K562 (cell line): ENCODE results near the gene PACSIN2. TPM values are rescaled to one million over a fixed set of nuclear protein-coding genes. Genes with fewer than 3 reads are reported as not detected.

Experiments used
- CEBPB ChIP-seq: fragments of 450-650 bp; IDR thresholded peaks from 2 replicates; pipeline ENCODE4 v1.6.1; 2016; ENCODE audit warnings: missing genetic modification characterization, missing compliant biosample characterization
- FIP1L1 ChIP-seq: fragments of 200-400 bp; formaldehyde crosslinking; IDR thresholded peaks from 2 replicates; pipeline ENCODE4 v1.6.1; 2018; ENCODE audit warnings: mild to moderate bottlenecking, low read depth, low read length; ENCODE audit not compliant: poor library complexity, severe bottlenecking
- NCOR1 ChIP-seq: fragments of 450-650 bp; IDR thresholded peaks from 2 replicates; pipeline ENCODE4 v1.6.1; 2016; ENCODE audit warnings: mild to moderate bottlenecking, moderate library complexity
- NEUROD1 ChIP-seq: fragments of 150-350 bp; IDR thresholded peaks from 2 replicates; pipeline ENCODE4 v1.6.1; 2014; ENCODE audit warnings: borderline replicate concordance, low read length, low read depth; ENCODE audit not compliant: partially characterized antibody
- SMARCA4 ChIP-seq: fragments of 450-650 bp; IDR thresholded peaks from 2 replicates; pipeline ENCODE4 v1.6.1; 2016
- SMARCE1 ChIP-seq: fragments of 450-650 bp; IDR thresholded peaks from 2 replicates; pipeline ENCODE4 v1.7.1; 2016; ENCODE audit warnings: mild to moderate bottlenecking
- SP2 ChIP-seq: IDR thresholded peaks from 2 replicates; pipeline ENCODE4 v1.6.1; 2011; ENCODE audit warnings: mild to moderate bottlenecking, low read depth, low read length, moderate library complexity; ENCODE audit not compliant: poor library complexity, severe bottlenecking; ENCODE audit errors: extremely low read depth
- TARDBP ChIP-seq: fragments of 450-650 bp; IDR thresholded peaks from 2 replicates; pipeline ENCODE4 v1.6.1; 2016
- TRIM28 ChIP-seq: fragments of 450-650 bp; IDR thresholded peaks from 2 replicates; pipeline ENCODE4 v1.6.1; 2017
- ZNF174 ChIP-seq: fragments of 250-450 bp; sonication (Bioruptor Pico); IDR thresholded peaks from 2 replicates; pipeline ENCODE4 v1.4.0; 2020; ENCODE audit warnings: mild to moderate bottlenecking
- polyA plus RNA-seq, 8 experiments: library from polyadenylated mRNA; depleted of rRNA in 4 of 8; stranded (reverse) in 5 of 8; unstranded in 3 of 8; fragments of >200 nt; fragmentation: Nextera tagmentation in 2 of 8; fragmentation: Illumina TruSeq in 1 of 8; extraction: Ambion mirVana in 2 of 8; extraction: Trizol in 1 of 8; gene quantifications; 2 replicates each; pipeline versions ENCODE4 v1.2.1 to v1.2.3, GENCODE V29; 2011 to 2014; ENCODE audit warnings: inconsistent platforms in 1 of 8, missing spikeins in 1 of 8
- total RNA-seq, 7 experiments: library from RNA; depleted of rRNA in 6 of 7; stranded (reverse); fragments of >200 nt in 6 of 7; fragmentation: Illumina TruSeq in 2 of 7; extraction: Trizol in 2 of 7; gene quantifications; 2 replicates each; pipeline versions ENCODE4 v1.2.1 to v1.2.3, GENCODE V29; 2011 to 2021; ENCODE audit warnings: low replicate concordance in 1 of 7
- TF ChIP-seq, protein P1 (sequence below): fragments of 450-650 bp; formaldehyde crosslinking; IDR thresholded peaks from 2 replicates; pipeline ENCODE4 v1.4.0; 2022; ENCODE audit warnings: missing genetic modification characterization
- TF ChIP-seq, protein P2 (sequence below): sonication (generic); formaldehyde crosslinking; IDR thresholded peaks from 2 replicates; pipeline ENCODE4 v1.8.0; 2023; ENCODE audit warnings: mild to moderate bottlenecking, missing genetic modification reagents
- TF ChIP-seq, protein P3 (sequence below), 2 experiments: fragments of 450-650 bp in 1 of 2; IDR thresholded peaks; 2 replicates each; pipeline ENCODE4 v1.6.1; 2011 to 2017; ENCODE audit warnings: low read depth in 2 of 2, antibody characterized with exemption in 1 of 2, borderline replicate concordance in 1 of 2, low read length in 1 of 2, mild to moderate bottlenecking in 1 of 2, mixed read lengths in 1 of 2; ENCODE audit not compliant: control insufficient read depth in 1 of 2

PACSIN2 gene
- total and polyA plus RNA-seq, 9 of the 15 experiments (the other 6 are each of a cell fraction or from before 2014, with no cell fraction given), result 0.45 to 45.1 (median 23.9) TPM

DNA sequence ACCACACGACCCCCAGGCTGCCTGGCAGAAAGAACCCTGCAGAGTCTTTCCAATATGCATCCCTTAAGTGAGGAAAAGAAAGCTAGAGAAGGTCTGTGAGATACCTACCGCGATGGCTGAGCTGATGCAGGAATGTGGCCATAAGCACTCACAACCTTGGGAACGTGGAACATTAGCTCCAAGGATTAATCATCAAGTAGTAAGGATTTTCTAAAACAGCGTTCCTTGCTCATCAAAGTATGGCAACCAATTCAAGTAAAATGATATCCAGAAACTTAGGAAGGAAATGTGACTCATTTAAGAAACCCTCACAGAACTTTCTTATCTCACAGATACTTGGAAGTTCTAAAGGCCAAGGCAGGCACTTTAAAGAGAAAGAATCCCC, 12.8 kb downstream of the PACSIN2 start (continued):
- TF ChIP-seq SP2 (no peak), TARDBP (no peak), SMARCE1 (0 out of 2 replicates have a peak, but pooled peaks have one; percentile 19), TRIM28 (no peak), ZNF174 (CRISPR knock-in tag) (no peak), NCOR1 (no peak), NEUROD1 (no peak), SMARCA4 (0 out of 2 replicates have a peak, but pooled peaks have one; percentile 48), CEBPB (tag) (no peak), FIP1L1 (no peak)
- TF ChIP-seq, protein P1, sequence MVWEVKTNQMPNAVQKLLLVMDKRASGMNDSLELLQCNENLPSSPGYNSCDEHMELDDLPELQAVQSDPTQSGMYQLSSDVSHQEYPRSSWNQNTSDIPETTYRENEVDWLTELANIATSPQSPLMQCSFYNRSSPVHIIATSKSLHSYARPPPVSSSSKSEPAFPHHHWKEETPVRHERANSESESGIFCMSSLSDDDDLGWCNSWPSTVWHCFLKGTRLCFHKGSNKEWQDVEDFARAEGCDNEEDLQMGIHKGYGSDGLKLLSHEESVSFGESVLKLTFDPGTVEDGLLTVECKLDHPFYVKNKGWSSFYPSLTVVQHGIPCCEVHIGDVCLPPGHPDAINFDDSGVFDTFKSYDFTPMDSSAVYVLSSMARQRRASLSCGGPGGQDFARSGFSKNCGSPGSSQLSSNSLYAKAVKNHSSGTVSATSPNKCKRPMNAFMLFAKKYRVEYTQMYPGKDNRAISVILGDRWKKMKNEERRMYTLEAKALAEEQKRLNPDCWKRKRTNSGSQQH (CRISPR knock-in tag), result no peak
- TF ChIP-seq, protein P2, sequence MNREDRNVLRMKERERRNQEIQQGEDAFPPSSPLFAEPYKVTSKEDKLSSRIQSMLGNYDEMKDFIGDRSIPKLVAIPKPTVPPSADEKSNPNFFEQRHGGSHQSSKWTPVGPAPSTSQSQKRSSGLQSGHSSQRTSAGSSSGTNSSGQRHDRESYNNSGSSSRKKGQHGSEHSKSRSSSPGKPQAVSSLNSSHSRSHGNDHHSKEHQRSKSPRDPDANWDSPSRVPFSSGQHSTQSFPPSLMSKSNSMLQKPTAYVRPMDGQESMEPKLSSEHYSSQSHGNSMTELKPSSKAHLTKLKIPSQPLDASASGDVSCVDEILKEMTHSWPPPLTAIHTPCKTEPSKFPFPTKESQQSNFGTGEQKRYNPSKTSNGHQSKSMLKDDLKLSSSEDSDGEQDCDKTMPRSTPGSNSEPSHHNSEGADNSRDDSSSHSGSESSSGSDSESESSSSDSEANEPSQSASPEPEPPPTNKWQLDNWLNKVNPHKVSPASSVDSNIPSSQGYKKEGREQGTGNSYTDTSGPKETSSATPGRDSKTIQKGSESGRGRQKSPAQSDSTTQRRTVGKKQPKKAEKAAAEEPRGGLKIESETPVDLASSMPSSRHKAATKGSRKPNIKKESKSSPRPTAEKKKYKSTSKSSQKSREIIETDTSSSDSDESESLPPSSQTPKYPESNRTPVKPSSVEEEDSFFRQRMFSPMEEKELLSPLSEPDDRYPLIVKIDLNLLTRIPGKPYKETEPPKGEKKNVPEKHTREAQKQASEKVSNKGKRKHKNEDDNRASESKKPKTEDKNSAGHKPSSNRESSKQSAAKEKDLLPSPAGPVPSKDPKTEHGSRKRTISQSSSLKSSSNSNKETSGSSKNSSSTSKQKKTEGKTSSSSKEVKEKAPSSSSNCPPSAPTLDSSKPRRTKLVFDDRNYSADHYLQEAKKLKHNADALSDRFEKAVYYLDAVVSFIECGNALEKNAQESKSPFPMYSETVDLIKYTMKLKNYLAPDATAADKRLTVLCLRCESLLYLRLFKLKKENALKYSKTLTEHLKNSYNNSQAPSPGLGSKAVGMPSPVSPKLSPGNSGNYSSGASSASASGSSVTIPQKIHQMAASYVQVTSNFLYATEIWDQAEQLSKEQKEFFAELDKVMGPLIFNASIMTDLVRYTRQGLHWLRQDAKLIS (CRISPR knock-in tag), result no peak
- TF ChIP-seq, protein P3, sequence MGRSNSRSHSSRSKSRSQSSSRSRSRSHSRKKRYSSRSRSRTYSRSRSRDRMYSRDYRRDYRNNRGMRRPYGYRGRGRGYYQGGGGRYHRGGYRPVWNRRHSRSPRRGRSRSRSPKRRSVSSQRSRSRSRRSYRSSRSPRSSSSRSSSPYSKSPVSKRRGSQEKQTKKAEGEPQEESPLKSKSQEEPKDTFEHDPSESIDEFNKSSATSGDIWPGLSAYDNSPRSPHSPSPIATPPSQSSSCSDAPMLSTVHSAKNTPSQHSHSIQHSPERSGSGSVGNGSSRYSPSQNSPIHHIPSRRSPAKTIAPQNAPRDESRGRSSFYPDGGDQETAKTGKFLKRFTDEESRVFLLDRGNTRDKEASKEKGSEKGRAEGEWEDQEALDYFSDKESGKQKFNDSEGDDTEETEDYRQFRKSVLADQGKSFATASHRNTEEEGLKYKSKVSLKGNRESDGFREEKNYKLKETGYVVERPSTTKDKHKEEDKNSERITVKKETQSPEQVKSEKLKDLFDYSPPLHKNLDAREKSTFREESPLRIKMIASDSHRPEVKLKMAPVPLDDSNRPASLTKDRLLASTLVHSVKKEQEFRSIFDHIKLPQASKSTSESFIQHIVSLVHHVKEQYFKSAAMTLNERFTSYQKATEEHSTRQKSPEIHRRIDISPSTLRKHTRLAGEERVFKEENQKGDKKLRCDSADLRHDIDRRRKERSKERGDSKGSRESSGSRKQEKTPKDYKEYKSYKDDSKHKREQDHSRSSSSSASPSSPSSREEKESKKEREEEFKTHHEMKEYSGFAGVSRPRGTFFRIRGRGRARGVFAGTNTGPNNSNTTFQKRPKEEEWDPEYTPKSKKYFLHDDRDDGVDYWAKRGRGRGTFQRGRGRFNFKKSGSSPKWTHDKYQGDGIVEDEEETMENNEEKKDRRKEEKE (IDR thresholded peaks at IDR 0.05; ENCODE audit: borderline replicate concordance in 1 of 2, control insufficient read depth in 1 of 2, low read depth in 2 of 2, low read length in 1 of 2), result no peak
